Astrocyte (in vitro differentiated cells and primary cell): Measurements from ENCODE around the gene ASB4.
"Not testable (repeated sequence)": the region's sequence is repeated elsewhere in the genome, so short reads cannot be mapped to it uniquely, and the experiment has no call there.

ENCODE experiments used
- CTCF ChIP-seq: IDR thresholded peaks from 2 replicates; pipeline ENCODE4 v1.5.1; 2011; ENCODE audit warnings: low read depth, mild to moderate bottlenecking, inconsistent platforms, low read length, moderate library complexity; ENCODE audit not compliant: insufficient read depth
- EZH2 ChIP-seq: IDR thresholded peaks from 2 replicates; pipeline ENCODE4 v1.6.1; 2012; ENCODE audit warnings: mild to moderate bottlenecking, low read length, inconsistent platforms; ENCODE audit not compliant: insufficient read depth

- not testable (repeated sequence) for TF ChIP-seq CTCF, EZH2
Observed at GRCh38 chr7:95460653-95461052, 25.1 kb upstream of the ASB4 start.
